Measurements from ENCODE around the gene FLAD1. TPM values are rescaled to one million over a fixed set of nuclear protein-coding genes. Genes with fewer than 3 reads are reported as not detected.
A peak's percentile ranks its signal among the peaks of the same experiment; 100 is the strongest.

FLAD1 gene
- total RNA-seq, 1 donor = 20.6 TPM

DNA sequence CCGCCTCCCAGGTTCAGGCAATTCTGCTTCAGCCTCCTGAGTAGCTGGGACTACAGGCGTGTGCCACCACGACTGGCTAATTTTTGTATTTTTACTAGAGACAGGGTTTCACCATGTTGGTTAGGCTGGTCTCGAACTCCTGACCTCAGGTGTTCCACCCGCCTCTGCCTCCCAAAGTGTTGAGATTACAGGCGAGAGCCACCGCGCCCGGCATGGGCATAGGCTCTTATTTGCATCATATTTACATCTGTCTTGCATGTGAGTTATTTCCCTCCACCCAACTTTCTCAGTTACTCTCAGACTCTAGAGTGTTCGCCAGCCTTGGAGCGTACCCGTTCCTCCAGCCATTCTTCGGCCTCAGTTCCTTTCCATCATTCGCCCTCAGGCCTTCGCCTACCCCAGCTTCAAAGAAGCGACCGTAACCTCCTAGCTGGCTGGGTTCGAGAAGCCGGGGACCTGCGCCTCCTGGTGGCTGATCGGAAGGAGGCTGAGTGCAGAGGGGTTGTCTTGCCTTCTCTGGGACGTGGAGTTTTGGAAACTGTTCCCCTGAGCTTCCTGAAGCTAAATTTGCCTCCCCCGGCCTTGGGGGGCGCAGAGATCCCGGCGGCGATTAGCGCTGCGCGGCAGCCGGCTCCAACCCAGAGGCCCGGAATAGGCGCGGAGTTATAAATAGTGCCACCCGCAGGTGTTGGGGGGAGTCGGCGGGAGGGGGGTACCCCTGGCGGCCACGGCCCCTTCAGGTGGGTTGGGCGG lies 15.8 kb downstream of the FLAD1 start:
- no peaks in the 10 kb centered on the region for H3K27me3 ChIP-seq (ENCODE audit: insufficient read depth, low read length)
- H4K20me1 ChIP-seq (ENCODE audit: insufficient read depth, low read length) = no peaks in the 10 kb centered on the region
- no peak overlapping the region for H3K27ac ChIP-seq (ENCODE audit: low read depth, low read length)
- H3K4me1 ChIP-seq (ENCODE audit: insufficient read depth, low read length) = peaks cover 15% of the 10 kb centered on the region
- peak overlapping the region; percentile 67 for H3K4me3 ChIP-seq (ENCODE audit: insufficient read depth, low read length)
- peak overlapping the region; percentile 87 for H3K4me2 ChIP-seq (ENCODE audit: insufficient read depth, low read length)
- peaks cover 14% of the 10 kb centered on the region for H3K79me2 ChIP-seq (ENCODE audit: insufficient read depth, low read length)
- H3K9me3 ChIP-seq (ENCODE audit: low read depth, low read length) = no peaks in the 10 kb centered on the region
- peak; percentile 94 for DNase-seq (ENCODE audit: insufficient read length, low spot score, missing footprints)
- H3K36me3 ChIP-seq (ENCODE audit: insufficient read depth, low read length) = no peaks in the 10 kb centered on the region
- TF ChIP-seq, protein P1, sequence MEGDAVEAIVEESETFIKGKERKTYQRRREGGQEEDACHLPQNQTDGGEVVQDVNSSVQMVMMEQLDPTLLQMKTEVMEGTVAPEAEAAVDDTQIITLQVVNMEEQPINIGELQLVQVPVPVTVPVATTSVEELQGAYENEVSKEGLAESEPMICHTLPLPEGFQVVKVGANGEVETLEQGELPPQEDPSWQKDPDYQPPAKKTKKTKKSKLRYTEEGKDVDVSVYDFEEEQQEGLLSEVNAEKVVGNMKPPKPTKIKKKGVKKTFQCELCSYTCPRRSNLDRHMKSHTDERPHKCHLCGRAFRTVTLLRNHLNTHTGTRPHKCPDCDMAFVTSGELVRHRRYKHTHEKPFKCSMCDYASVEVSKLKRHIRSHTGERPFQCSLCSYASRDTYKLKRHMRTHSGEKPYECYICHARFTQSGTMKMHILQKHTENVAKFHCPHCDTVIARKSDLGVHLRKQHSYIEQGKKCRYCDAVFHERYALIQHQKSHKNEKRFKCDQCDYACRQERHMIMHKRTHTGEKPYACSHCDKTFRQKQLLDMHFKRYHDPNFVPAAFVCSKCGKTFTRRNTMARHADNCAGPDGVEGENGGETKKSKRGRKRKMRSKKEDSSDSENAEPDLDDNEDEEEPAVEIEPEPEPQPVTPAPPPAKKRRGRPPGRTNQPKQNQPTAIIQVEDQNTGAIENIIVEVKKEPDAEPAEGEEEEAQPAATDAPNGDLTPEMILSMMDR (IDR thresholded peaks at IDR 0.05; ENCODE audit: extremely low read depth, low read depth, low read length) = peak; percentile 87
- peak overlapping the region; percentile 85 for H2AFZ ChIP-seq (ENCODE audit: low read length)

DNA sequence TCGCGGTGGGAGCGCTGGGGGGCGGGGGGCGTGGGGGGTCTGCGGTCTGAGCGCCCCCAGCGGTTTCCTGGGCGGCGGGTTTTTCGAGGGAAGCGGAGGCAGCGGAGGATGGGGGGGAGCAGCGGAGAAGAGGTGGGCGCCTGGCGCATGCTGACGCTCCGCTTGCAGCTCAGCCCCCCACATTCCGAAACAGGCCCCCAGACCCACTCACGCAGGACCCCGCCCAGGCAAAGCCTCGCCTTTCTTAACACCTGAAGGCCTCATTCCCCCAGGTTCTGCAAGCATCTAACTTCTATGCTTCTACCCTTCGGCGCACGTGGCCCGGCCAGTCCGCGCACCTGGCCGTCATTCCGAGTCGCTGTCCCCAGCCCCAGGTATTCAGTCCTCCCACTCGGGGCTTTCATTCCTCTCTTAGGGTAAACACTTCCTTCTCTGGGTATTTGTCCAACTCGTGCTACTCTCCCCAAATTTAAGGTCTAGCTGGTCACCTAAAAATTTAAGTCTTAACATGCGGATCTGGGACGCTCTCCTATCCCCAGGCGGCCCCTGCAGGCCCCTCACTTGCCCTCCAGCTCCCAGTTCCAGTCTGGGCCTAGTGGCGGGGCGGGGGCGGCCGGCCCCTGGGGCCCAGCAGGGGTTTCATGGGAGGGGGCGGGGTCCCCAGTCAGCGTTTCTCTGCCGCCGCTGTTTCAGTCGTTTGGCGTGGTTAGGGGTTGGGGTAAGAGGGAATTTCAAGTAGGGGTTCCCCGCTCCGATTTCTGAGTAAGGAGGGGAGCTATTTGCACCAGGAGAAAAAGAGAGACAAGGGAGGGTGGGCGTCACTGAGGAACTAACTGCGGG lies 16.6 kb downstream of the FLAD1 start:
- Histone ChIP-seq H2AFZ (ENCODE audit: low read length) (peak overlapping the region; percentile 51), H3K27ac (ENCODE audit: low read depth, low read length) (no peak overlapping the region), H3K9me3 (ENCODE audit: low read depth, low read length) (no peaks in the 10 kb centered on the region), H3K36me3 (ENCODE audit: insufficient read depth, low read length) (no peaks in the 10 kb centered on the region), H4K20me1 (ENCODE audit: insufficient read depth, low read length) (peaks cover 4% of the 10 kb centered on the region), H3K4me2 (ENCODE audit: insufficient read depth, low read length) (peak overlapping the region; percentile 87), H3K4me3 (ENCODE audit: insufficient read depth, low read length) (peak overlapping the region; percentile 67), H3K4me1 (ENCODE audit: insufficient read depth, low read length) (peaks cover 23% of the 10 kb centered on the region), H3K79me2 (ENCODE audit: insufficient read depth, low read length) (peaks cover 22% of the 10 kb centered on the region), H3K27me3 (ENCODE audit: insufficient read depth, low read length) (no peaks in the 10 kb centered on the region)
- peak; percentile 80 for DNase-seq (ENCODE audit: insufficient read length, low spot score, missing footprints)
- TF ChIP-seq, protein P1 (IDR thresholded peaks at IDR 0.05; ENCODE audit: extremely low read depth, low read depth, low read length) = no peak

DNA sequence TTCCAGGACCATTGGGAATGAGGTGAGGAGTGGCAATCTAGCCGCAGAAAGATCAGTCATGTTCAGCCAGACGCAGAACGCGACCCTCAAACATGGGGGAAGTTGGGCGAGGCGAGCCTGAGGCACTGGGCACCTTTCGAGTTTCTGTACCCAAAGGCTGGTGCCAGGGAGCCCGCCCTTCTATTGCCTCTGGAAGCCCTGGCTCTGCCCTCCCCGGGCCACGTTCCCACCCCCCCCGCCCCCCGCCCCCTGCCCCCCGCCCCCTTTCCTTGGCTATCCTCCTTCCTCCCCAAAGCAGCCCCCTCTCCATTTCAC lies 17.2 kb downstream of the FLAD1 start:
- Histone ChIP-seq H2AFZ (ENCODE audit: low read length) (peak overlapping the region; percentile 51), H3K4me1 (ENCODE audit: insufficient read depth, low read length) (peaks cover 29% of the 10 kb centered on the region), H3K79me2 (ENCODE audit: insufficient read depth, low read length) (peaks cover 28% of the 10 kb centered on the region), H3K4me2 (ENCODE audit: insufficient read depth, low read length) (peak overlapping the region; percentile 87), H3K4me3 (ENCODE audit: insufficient read depth, low read length) (peak overlapping the region; percentile 90), H4K20me1 (ENCODE audit: insufficient read depth, low read length) (peaks cover 6% of the 10 kb centered on the region), H3K36me3 (ENCODE audit: insufficient read depth, low read length) (no peaks in the 10 kb centered on the region), H3K9me3 (ENCODE audit: low read depth, low read length) (no peaks in the 10 kb centered on the region), H3K27ac (ENCODE audit: low read depth, low read length) (no peak overlapping the region), H3K27me3 (ENCODE audit: insufficient read depth, low read length) (no peaks in the 10 kb centered on the region)
- TF ChIP-seq, protein P1 (IDR thresholded peaks at IDR 0.05; ENCODE audit: extremely low read depth, low read depth, low read length) = no peak
- DNase-seq (ENCODE audit: insufficient read length, low spot score, missing footprints) = no peak
